ENCODE results near the gene NTN4.
"Not testable (repeated sequence)": the region's sequence is repeated elsewhere in the genome, so short reads cannot be mapped to it uniquely, and the experiment has no call there.

The NTN4 gene

GRCh38 chr12:95742586-95742985 is 48.0 kb downstream of the NTN4 start:
- DNase-seq, result no peak

- no peak for DNase-seq
Measured at GRCh38 chr12:95741635-95742034, 48.9 kb downstream of the NTN4 start.

GRCh38 chr12:95740751-95741150 is 49.8 kb downstream of the NTN4 start:
- DNase-seq, result no peak

GRCh38 chr12:95739561-95740313 is 50.8 kb downstream of the NTN4 start:
- no peak for DNase-seq

- DNase-seq, result no peak
Measured at GRCh38 chr12:95738024-95738611, 52.4 kb downstream of the NTN4 start.

- no peak for DNase-seq
Measured at GRCh38 chr12:95736631-95737030, 53.9 kb downstream of the NTN4 start.

GRCh38 chr12:95735728-95736127 is 54.8 kb downstream of the NTN4 start:
- DNase-seq, result not testable (repeated sequence)

- DNase-seq, result no peak
Measured at GRCh38 chr12:95733141-95733825, 57.3 kb downstream of the NTN4 start.

- DNase-seq, result no peak
Measured at GRCh38 chr12:95731519-95731958, 59.0 kb downstream of the NTN4 start.

- DNase-seq, result no peak
Measured at GRCh38 chr12:95730457-95730856, 60.1 kb downstream of the NTN4 start.

GRCh38 chr12:95726903-95727302 is 63.7 kb downstream of the NTN4 start:
- DNase-seq, result no peak

GRCh38 chr12:95724767-95725166 is 65.8 kb downstream of the NTN4 start:
- DNase-seq, result no peak

GRCh38 chr12:95723693-95724384 is 66.7 kb downstream of the NTN4 start:
- no peak for DNase-seq

- no peak for DNase-seq
Measured at GRCh38 chr12:95721320-95721719, 69.2 kb downstream of the NTN4 start.

GRCh38 chr12:95720146-95720545 is 70.4 kb downstream of the NTN4 start:
- DNase-seq, result no peak

- no peak for DNase-seq
Measured at GRCh38 chr12:95718772-95719171, 71.8 kb downstream of the NTN4 start.

- DNase-seq, result no peak
Measured at GRCh38 chr12:95718006-95718431, 72.5 kb downstream of the NTN4 start.

GRCh38 chr12:95717316-95717928 is 73.1 kb downstream of the NTN4 start:
- no peak for DNase-seq

GRCh38 chr12:95715177-95715576 is 75.4 kb downstream of the NTN4 start:
- DNase-seq, result no peak

- no peak for DNase-seq
Measured at GRCh38 chr12:95712269-95712668, 78.3 kb downstream of the NTN4 start.

GRCh38 chr12:95710386-95710785 is 80.2 kb downstream of the NTN4 start:
- no peak for DNase-seq

GRCh38 chr12:95709152-95709551 is 81.4 kb downstream of the NTN4 start:
- no peak for DNase-seq

GRCh38 chr12:95705143-95705542 is 85.4 kb downstream of the NTN4 start:
- DNase-seq, result no peak

All from NCI-H748 treated with DMSO at 0.1 percent for 48 hours (cell line).